Left forelimb (tissue), 1 donor: Measurements from ENCODE around the gene GLT6D1.

Experiments
- DNase-seq: peaks from one replicate; pipeline ENCODE4 v3.0.0-alpha.2; 2018; ENCODE audit warnings: low spot score

Gene GLT6D1

GRCh38 chr9:135584934-135585333 lies 54.4 kb downstream of the GLT6D1 start:
- no peak for DNase-seq

GRCh38 chr9:135584371-135584770 lies 55.0 kb downstream of the GLT6D1 start:
- DNase-seq: no peak

- no peak for DNase-seq
Measured at GRCh38 chr9:135583688-135584011, 55.7 kb downstream of the GLT6D1 start.

DNA sequence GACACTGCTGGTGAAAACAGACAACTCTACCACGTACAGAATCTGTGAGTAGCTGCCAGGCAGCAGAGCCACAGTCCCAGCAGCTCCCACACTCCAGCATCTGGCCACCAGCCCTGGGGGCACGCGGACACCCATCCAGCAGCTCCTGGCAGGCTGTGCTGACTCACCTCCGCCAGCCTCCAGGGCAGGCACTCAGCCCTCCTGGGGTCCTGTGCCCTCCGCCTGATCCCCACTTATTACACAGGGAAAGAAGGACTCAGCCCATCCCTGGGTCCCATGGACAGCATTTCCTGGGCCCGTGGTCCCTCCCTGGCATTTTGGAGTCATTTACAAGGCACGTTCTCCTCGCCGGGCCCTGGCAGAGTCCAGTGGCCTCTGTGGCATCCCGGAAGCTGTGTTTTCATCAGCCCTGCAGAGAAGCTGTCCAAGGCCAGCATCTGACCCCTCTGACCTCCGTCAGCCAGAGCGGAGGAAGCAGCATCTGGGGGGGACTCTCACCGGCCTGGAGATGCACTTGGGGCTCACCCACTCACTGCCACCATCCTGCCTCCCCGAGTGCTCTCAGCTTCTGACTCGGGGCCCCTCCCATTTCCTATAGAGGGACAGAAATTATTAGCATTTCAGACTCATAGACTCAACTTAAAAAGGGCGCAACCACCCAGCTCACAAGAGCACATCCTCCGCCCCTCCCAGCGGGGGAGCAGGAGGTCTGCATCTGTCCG lies 56.2 kb downstream of the GLT6D1 start:
- DNase-seq: no peak

DNA sequence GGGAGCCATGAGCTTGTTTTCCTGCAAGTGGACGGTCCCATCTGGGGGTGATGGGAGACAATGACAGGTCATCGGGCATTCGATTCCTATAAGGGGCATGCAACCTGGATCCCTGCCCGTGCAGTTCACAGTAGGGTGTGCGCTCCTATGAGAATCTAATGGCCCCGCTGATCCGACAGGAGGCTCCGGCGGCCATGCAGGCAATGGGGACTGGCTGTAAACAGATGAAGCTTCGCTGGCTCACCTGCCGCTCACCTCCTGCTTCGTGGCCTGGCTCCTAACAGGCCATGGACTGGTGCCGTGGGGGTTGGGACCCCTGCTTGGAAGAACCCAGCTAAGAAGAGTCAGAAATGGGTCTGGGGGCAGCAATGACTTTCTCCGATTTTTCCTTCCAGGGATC lies 56.8 kb downstream of the GLT6D1 start:
- DNase-seq: no peak

DNA sequence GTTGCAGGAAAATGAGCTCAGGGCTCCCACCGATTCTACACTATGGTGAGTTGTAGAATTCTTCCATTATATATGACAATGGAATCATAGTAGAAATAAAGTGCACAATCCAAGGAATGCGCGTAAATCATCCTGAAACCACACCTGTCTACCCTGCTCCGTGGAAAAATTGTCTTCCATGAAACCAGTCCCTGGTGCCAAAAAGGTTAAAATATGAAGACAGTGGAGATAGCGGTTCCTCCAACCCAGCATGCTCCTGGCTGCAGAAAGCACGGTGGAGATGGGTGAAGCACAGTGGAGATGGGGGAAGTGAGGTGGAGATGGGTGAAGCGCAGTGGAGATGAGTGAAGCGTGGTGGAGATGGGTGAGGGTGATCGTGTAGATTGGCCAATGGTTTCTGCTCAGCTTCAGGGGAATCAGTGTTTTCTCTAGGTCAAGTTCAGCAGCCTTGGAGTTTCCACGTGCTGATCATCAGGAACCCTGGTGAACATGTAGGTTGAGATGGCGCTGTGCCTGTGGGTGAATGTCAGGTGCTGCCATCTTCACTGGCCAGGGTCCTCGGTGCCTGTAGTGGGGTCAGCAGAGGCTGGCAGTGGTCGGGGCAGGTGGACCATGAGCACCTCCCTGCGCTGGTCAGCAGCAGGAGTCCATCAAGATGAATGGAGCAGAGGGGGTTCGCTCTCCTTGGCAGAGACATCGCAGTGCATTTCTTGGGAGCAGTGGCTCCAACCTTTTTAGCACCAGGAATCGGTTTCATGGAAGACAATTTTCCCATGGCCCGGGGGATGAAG lies 57.5 kb downstream of the GLT6D1 start:
- DNase-seq: no peak

DNA sequence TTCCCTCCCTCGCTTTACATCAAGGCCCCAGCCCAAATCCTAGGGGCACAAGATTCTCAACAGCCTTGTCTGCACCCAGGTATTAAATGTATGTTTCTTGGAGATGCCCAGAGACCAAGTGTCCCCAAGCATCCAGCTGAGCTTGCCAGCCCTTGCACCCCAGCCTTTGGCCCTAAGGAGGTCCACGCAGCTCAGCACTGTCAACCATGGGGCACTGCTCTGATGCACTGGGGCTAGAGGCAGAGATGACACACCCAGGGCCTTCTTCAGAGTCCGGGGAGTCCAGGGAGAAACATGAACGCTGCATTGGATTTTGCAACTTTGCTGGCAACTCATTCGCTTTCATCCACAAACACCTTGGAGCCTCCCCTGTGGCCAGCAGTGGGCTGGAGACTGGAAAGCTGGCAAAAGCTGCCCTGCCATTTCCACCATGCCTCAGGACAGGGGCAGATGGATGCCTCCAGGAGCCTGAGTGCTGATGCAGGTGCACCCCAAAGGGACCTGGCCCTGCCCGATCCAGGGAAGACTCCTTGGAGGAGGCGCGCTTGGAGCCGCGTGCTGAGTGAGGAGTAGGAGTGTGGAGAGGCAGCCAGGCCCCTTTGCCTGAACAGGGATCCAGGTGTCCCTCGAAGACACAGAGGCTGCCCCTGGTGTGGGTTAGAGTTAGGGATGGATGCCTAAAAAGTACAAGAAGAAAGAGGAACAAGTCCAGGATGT lies 58.5 kb downstream of the GLT6D1 start:
- no peak for DNase-seq

GRCh38 chr9:135579889-135580660 lies 59.3 kb downstream of the GLT6D1 start:
- no peak for DNase-seq

DNA sequence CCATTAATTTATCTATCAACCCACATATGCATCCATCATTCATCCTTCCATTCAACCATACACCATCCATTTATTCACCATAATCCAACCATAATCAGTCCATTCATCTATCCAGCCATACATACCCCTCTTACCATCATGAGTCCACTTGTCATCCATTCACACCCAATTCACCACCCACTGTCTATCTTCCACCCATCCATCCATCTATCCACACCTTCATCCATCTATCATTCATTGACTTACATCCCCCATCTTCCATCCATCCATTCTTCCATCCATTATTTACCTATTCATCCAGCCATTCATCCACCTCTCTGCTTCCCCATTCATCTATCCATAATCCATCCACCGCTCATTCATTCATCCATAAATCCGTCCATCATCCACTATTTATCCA lies 60.0 kb downstream of the GLT6D1 start:
- DNase-seq: no peak

GRCh38 chr9:135577256-135577655 lies 62.1 kb downstream of the GLT6D1 start:
- no peak for DNase-seq

DNA sequence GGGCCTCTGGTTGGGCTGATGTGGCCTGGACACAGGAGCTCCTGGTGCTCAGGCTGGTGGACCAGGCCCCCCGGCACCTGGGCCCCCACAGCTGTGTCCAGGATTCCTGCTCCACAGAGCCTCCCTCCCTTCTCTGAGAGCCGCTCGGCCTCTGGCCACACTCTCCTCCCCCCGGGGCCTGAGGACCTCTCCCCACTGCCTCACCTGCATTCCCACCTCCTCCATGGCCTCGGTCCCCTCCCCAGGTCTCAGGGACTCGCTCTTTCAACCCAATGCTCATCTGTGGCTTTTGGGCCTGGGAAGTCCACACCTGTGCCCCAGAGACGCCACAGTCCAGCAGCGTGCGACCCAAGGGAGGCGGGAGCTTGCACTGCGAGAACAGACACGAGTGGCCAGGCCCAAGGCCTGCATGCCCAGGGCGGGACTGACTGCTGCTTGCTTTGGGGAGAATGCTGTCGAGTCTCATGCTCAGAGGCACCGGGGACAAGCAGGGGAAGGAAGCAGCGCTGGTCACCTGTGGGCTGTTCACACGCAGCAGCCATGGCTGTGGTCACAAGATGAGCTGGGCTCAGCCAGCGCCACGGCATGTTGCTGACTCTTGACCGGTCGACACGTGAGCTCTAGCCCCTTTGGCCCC lies 63.2 kb downstream of the GLT6D1 start:
- no peak for DNase-seq

DNA sequence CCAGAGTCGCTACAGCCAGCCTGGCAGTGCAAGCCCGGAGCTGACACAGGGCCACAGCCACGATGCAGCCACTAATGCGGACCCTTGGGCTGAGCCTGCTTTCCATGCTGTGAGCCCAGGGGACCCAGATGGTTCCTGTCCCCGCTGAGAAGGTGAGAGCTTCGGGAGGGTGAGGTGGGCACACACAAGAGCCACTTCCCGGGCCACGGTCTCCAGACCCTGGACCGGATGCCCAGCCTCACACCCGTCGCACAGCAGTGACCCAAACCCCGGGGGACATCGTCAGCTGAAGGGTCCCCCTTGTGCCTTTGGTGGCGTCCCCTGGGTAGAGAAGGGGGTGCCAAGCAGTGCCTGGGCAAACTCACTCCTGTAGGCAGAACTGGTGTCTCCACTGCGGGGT lies 64.4 kb downstream of the GLT6D1 start:
- DNase-seq: no peak

DNA sequence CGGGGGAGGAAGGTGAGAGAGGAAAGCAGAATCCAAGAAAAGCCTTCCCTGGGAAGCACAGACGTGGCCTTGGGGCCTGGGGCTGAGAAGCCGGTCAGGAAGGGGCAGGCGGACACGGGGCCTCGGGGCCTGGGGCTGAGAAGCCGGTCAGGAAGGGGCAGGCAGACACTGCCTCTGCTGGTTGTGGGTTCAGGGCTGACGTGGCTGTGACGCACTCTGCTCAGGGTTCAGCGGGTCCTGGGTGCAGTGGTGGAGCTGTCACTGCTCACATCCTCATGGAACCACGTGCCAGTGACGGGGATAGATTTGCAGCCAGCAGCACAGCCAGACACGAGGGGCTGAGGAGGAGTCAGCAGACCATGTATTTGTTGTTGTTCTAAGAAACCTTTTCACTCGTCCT lies 65.0 kb downstream of the GLT6D1 start:
- DNase-seq: no peak
